AG20443 (cell line): ENCODE results near the gene TNFAIP1.

Source experiments
- DNase-seq: peaks from one replicate; pipeline ENCODE4 v3.0.0; 2012; ENCODE audit warnings: low spot score, mixed read lengths

Gene TNFAIP1

DNA sequence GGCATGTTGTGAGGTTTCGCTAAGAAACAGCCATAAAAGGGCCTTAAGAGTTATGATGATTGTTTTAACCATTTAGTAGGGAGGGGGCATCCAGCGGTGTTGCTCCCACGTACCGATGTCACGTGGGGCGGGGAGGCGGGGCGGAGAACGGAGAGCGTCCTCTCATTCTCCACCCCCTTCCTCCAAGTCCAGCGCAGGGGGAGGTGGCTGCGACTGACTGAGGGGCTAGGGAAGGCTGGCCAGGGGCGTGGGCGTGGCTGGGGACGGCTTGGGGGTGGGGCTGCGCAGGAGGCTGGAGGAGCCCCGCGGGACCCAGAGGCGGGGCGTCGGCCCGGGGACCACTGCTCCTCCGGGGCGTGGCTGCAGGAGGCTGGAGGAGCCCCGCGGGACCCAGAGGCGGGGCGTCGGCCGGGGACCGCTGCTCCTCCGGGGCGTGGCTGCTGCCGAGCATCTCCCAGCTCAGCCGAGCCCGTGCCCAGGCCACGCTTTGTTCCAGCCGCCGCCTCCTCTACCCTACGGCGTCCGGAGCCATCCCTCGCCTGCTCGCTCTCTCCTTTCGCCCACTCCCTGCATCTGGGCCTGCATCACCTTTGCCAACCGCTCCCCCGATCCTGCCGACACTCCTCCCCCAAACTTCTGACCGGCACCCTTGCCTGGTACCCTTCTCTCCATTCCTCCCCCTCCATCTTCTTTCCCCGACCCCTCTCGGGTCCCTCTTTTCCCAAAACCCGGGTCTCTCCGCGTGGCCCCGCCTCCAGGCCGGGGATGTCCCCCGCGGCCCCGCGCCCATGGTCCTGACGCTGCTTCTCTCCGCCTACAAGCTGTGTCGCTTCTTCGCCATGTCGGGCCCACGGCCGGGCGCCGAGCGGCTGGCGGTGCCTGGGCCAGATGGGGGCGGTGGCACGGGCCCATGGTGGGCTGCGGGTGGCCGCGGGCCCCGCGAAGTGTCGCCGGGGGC is 36.0 kb downstream of the TNFAIP1 start, which contains the start of gene SARM1:
Gene SARM1 (plus strand): TSS at position 450 of the 958 bp plus-strand sequence. CDS start 339 bp downstream, at position 789.
- DNase-seq = peak; percentile 94

DNA sequence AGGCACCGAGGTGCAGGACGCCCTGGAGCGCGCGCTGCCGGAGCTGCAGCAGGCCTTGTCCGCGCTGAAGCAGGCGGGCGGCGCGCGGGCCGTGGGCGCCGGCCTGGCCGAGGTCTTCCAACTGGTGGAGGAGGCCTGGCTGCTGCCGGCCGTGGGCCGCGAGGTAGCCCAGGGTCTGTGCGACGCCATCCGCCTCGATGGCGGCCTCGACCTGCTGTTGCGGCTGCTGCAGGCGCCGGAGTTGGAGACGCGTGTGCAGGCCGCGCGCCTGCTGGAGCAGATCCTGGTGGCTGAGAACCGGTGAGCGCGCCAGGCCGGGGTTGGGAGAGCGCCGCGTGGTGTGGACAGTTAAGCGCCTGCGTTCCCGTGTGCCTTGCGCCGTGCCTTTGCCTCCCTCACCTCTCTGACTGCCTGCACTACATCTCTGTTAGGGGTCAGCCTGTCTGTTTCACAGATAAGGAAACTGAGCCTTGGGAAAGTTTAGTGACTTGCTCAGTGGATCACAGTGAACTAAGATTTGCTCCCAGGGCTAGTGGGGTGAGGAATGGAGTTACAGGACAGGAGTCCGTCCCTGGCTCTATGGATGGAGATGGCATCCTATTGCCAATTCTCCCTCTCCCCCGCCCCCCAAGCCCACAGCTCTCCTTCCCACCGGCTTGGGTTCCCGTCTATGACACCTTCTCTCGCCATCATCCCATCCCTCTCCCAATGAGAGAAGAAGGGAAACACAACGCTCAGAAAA is 36.8 kb downstream of the TNFAIP1 start:
- peak; percentile 66 for DNase-seq

DNA sequence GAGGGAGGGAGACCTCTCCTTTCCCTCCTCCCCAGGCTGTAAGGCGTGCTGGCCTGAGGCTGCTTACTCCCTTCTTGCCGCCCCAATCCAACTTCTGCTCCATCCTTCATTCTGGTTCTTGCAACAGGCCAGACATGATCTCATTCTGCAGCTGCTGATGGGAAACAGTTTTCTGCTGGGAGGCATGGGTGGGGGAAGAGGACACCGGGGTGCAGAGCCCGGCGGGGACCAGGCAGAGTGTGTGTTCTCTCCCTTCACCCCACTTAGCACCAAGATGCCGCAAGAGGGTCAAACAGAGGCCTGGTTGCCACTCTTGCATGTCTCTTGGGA is 37.3 kb downstream of the TNFAIP1 start:
- no peak for DNase-seq

DNA sequence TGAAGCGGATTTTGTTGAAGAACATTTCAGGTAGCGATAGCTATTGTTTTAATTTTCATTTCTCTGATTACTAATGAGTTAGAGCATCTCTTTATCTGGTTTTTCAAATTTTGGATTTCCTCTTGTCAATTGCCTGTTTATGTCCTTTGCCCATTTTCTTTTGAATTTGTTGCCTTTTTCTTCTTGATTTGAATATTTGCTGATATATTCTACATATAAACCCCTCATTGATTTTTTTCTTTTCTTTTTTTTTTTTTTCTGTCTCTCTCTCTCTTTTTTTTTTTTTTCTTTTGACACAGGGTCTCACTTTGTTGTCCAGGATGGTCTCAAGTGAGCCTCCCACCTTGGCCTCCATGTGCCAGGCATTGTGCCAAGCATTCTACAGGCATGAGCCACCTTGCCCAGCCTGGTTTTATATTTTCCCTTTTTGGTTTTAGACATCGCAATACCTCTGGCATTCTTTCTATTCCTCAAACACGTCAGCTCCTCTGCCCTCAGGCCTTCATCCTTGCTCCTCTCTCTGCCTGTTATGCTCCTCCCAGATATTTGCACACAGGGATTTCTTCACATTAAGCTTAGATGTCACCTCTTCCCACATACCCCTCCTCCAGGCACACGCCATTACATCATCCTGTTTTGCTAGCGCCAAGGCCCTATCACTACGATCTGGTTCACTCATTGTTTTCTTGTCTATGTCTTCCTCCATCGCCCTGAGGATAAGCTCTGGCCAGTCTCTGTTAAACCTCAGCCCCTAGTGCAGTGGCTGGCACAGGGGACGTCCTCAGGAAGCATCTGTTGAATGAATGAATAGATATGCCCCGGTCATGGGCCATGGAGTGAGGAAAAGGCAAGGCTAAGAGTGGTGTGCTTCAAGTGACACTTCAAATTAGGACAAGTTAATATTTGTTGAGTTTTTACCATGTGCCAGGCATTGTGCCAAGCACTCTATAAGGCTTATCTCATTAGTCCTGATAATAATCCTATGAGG is 44.5 kb downstream of the TNFAIP1 start:
- DNase-seq = no peak

DNA sequence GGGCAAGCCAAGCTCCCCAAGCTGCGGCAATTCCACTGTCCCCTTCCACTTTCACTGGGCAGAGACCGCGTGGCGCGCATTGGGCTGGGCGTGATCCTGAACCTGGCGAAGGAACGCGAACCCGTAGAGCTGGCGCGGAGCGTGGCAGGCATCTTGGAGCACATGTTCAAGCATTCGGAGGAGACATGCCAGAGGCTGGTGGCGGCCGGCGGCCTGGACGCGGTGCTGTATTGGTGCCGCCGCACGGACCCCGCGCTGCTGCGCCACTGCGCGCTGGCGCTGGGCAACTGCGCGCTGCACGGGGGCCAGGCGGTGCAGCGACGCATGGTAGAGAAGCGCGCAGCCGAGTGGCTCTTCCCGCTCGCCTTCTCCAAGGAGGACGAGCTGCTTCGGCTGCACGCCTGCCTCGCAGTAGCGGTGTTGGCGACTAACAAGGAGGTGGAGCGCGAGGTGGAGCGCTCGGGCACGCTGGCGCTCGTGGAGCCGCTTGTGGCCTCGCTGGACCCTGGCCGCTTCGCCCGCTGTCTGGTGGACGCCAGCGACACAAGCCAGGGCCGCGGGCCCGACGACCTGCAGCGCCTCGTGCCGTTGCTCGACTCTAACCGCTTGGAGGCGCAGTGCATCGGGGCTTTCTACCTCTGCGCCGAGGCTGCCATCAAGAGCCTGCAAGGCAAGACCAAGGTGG is 45.7 kb downstream of the TNFAIP1 start:
- DNase-seq = no peak

DNA sequence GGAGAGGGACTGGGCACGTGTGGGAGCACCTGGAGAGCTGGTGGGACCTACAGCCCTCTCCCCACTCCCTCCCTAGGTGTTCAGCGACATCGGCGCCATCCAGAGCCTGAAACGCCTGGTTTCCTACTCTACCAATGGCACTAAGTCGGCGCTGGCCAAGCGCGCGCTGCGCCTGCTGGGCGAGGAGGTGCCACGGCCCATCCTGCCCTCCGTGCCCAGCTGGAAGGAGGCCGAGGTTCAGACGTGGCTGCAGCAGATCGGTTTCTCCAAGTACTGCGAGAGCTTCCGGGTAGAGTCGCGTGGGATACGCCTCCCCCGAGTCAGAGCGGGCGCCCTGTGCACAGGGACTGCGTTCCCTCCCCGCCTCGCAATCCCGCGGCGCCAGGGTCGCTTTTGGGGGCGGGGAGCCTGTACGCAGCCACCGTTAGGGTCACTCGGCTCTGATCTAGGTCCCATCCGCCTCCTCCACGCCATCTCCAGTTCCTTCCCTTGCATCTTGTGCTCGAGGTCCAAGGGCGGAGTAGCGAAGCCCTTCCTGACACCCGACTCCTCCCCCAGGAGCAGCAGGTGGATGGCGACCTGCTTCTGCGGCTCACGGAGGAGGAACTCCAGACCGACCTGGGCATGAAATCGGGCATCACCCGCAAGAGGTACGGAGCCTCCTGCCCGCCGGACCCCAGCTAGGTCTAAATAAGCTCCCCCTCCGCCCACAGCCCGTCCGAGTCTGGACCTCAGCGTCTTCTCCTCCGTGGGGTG is 48.9 kb downstream of the TNFAIP1 start:
- DNase-seq = peak; percentile 66

DNA sequence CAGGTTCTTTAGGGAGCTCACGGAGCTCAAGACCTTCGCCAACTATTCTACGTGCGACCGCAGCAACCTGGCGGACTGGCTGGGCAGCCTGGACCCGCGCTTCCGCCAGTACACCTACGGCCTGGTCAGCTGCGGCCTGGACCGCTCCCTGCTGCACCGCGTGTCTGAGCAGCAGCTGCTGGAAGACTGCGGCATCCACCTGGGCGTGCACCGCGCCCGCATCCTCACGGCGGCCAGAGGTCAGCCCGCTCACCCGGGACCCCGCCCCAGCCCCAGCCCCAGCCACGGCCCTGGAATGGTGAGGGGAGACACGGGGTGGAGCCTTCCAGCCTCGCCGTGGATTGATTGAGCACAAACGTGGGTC is 49.5 kb downstream of the TNFAIP1 start:
- no peak for DNase-seq

DNA sequence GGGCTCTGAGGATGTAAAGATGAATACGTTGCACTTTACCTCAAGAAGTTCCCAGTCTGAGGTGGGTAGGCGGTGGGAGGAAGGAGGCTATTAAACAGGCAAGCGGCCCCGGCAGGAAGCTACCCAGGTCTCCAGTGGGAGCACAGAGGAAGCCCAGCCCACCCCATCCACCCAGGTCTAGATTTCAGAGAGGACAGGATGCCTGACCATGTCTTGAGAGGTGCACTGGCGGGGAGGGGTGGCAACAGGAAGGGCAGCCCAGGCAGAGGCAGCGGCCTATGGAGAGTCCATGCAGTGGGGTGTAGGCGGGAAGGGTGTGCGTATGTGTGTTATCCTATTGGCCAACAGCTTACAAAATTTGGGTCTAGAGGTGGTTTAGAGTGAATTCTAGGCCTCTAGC is 49.8 kb downstream of the TNFAIP1 start:
- DNase-seq = no peak

DNA sequence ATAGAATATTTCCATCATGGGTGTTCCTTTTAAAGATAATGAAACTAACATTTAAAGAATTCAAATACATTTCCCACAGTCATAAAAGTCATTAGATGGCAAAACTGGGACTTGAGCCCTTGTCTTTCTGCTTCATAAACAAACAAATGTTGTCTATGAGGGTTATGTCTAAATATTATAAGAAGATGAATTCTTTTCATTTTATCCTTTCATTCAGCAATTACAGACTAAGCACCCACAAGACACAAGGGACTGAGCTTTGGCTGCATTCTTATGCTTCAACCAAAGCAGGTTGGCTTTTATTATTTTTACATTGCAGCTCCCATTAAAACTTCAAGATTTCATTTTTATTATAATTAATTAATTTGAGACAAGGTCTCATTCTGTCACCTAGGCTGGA is 50.8 kb downstream of the TNFAIP1 start:
- no peak for DNase-seq

DNA sequence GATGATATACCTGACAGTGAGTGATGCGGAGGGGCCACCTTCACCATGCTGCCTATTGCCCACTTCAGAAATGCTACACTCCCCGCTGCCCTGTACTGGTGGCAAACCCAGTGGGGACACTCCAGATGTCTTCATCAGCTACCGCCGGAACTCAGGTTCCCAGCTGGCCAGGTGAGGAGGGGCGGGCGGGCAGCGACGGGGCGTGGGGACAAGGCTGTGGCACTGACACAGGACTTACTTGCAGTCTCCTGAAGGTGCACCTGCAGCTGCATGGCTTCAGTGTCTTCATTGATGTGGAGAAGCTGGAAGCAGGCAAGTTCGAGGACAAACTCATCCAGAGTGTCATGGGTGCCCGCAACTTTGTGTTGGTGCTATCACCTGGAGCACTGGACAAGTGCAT is 52.5 kb downstream of the TNFAIP1 start:
- DNase-seq = no peak

DNA sequence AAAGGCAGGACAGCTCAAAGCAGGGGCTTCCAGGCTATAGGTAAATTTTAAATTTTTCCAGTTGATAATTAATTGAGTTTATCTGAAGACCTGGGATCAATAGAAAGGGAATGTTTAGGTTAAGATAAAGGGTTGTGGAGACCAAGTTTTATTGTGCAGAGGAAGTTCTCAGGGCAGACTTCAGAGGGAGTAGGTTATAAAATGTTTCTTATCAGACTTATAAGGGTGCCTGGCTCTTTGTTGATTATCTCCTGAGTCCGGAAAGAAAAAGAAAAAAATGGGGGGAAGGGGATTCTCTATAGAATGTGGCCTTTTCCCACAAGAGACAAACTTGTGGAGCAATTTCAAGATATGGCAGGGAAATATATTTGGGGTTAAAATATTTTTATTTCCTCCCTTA is 54.6 kb downstream of the TNFAIP1 start:
- no peak for DNase-seq

DNA sequence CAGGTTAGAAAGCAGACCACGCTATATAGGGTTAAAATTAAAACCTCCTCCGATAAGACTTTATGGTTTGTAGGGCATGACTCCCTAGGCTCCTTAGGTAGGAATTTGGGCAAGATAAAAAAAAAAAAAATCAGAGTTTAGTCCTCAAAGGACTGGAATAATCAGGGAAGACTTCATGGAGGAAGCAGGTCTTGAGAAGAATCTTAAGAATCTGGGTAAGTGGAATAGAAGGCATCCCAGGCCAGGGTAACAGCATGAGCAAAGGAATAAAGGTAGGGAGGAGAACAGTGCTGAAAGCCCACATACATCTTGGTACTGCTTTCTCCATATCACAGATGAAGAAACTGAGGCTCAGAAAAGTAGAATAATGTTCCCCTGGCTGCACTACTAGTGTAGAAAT is 55.0 kb downstream of the TNFAIP1 start:
- DNase-seq = no peak

DNA sequence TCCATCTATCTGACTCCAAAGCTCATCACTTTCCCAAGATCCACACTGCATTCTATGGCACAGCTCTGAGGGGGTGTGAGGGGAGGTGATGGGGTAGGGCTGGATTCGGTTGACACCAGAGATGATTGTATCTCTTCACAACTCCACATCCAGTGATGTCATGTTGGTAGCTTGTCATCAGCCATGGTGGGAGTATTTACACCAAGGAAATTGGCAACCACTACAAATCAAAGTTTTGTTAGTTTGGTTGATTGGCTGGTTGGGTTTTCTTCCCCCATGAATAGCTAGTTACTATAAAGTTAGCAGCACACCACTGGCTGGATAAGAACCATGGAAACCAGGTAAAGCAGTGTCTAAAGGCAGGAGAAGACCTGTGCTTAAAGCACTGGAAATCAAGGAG is 55.4 kb downstream of the TNFAIP1 start:
- no peak for DNase-seq

DNA sequence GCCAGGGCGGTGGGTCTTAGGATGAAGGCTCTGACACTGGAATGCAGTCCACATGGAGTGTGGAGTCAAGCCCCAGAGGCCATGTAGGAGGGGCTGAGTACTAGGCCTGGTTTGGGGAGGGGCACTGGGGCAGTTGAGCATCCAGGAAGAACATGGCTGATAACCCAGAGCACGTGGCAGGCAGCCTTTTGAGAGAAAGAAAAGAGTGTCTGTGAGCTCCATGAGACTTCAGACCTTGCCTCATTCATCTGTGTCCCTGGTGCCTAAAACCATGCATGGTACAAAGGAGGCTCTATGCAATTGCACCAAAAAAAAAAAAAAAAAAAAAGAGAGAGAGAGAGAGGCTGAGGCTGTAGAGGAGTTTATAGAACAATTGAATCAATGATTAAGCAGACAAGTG is 55.8 kb downstream of the TNFAIP1 start:
- no peak for DNase-seq

DNA sequence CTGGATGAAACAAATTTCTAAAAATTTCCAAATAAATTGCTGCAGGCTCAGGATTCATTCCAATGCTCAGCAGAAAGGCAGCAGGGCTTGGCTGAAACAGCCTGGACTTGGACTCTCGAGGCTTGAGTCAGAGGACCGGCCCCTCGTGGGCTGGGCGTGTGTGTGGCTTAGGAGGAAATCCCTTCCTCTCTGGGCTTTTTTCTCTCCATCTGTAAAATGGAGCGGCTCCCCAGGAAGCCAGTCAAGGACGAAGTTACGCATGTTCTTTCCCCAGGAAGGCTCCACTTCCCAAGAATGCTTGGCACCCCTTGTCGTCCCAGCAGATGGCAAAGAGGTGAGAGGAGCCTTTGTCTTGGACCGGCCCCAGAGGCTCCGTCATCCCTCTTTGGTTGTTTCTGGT is 56.9 kb downstream of the TNFAIP1 start:
- DNase-seq = peak; percentile 55

DNA sequence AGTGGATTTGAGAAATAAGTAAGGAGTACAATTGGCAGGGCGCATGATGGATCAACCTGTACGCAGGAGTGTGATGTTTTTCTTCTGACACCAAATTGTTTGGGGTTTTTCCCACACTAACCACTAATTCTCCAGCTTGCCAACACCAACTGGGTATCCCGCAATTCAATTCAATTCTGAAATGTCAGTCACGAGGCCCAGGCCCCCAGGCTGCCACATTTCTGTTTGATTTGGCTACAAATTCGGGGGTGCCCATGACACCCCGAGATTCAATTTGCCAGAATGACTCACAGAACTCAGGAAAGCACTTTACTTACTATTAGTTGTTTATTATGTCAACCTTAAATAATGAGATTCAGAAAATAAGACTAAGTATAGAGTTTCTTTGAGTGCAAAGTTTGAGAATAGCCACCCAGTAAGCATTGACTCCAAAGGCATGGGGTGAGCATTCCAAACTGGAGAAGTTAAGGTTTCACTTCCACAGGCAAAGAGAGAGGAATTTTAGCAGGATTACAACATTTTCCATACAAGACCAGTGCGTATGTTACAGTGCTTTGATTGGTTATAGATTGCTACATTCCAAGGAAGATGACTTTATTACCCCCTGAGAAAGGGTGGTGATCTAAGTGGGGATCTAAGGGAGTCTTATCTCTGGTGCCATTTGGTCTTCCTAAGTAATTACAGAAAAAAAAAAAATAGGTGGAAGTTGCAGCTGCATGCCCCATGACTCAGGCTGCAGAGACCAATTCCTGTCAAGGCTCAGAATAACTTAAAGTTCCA is 59.0 kb downstream of the TNFAIP1 start:
- DNase-seq = peak; percentile 31

DNA sequence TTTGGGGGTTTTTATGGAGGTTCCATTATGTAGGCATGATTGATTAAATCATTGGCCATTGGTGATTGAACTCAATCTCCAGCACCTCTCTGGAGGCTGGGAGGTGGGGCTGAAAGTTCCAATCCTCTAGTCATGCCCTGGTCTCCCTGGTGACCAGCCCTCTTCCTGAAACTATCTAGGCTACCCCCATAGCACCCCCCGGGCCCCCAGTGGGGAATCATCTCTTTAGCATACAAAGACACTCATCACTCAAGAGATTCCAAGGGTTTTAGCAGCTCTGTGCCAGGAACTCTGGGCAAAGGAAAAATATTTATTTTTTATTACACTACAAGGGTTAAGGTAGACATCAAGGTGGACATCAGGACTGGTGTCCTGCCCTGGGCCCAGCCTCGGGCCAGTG is 59.9 kb downstream of the TNFAIP1 start:
- DNase-seq = no peak

DNA sequence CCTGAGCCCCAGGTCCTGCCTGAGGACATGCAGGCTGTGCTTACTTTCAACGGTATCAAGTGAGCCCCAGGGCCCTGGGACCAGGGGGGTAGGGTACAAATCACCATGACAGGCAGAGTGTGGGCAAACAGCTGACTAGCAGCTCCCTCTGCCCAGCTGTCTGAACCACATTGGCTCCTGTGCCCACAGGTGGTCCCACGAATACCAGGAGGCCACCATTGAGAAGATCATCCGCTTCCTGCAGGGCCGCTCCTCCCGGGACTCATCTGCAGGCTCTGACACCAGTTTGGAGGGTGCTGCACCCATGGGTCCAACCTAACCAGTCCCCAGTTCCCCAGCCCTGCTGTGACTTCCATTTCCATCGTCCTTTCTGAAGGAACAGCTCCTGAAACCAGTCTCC is 60.4 kb downstream of the TNFAIP1 start:
- no peak for DNase-seq
